Skeletal muscle satellite cell (primary cell): Measurements from ENCODE around the gene SLC35F1.

Experiments used
- H3K27me3 ChIP-seq: 2 replicates; pipeline ENCODE4 v1.7.0; 2013; ENCODE audit warnings: low read length; ENCODE audit not compliant: control insufficient read depth, insufficient read depth
- H3K36me3 ChIP-seq: 2 replicates; pipeline ENCODE4 v1.7.0; 2013; ENCODE audit warnings: mild to moderate bottlenecking, control low read depth, low read length; ENCODE audit not compliant: insufficient read depth
- H3K4me1 ChIP-seq: 2 replicates; pipeline ENCODE4 v1.7.0; 2013; ENCODE audit warnings: low read length; ENCODE audit not compliant: control insufficient read depth, insufficient read depth
- H3K4me2 ChIP-seq: 2 replicates; pipeline ENCODE4 v1.7.0; 2013; ENCODE audit warnings: mild to moderate bottlenecking, low read length
- H3K4me3 ChIP-seq: 2 replicates; pipeline ENCODE4 v1.7.0; 2013; ENCODE audit warnings: low read length
- H3K9ac ChIP-seq: 2 replicates; pipeline ENCODE4 v1.7.0; 2013; ENCODE audit warnings: mild to moderate bottlenecking, low read depth, low read length, moderate library complexity
- H3K9me3 ChIP-seq: replicated peaks from 2 replicates; pipeline ENCODE4 v1.7.0; 2013; ENCODE audit warnings: mild to moderate bottlenecking, control low read depth, low read length

The SLC35F1 gene

GRCh38 chr6:118203545-118203944 is 296.5 kb downstream of the SLC35F1 start:
- Histone ChIP-seq H3K9me3 (no peaks in the 10 kb centered on the region), H3K36me3 (no peaks in the 10 kb centered on the region), H3K9ac (no peak overlapping the region), H3K4me3 (no peak overlapping the region), H3K27me3 (no peaks in the 10 kb centered on the region), H3K4me2 (no peak overlapping the region), H3K4me1 (no peaks in the 10 kb centered on the region)

DNA sequence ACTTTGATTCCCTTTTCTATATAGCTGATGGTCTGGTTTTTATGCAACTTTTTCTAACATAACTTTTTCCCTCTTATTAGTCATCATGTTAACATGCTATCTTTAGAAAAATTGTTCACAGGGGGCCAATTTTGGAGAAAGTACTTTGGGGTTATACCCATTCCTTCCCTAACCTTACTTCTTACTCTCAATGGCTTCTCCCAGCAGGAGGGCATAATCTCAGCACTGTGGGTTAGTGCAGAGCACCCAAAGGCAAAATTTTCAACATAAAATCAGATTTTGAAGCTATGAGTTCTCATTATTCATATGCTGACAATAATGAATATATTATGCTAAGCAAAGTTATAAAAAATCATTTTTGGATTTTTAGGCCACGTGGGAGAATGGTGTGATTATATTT is 299.2 kb downstream of the SLC35F1 start:
- H3K27me3 ChIP-seq = no peaks in the 10 kb centered on the region
- H3K4me3 ChIP-seq = no peak overlapping the region
- H3K4me1 ChIP-seq = no peaks in the 10 kb centered on the region
- no peak overlapping the region for H3K9ac ChIP-seq
- no peaks in the 10 kb centered on the region for H3K9me3 ChIP-seq
- H3K4me2 ChIP-seq = no peak overlapping the region
- no peaks in the 10 kb centered on the region for H3K36me3 ChIP-seq

DNA sequence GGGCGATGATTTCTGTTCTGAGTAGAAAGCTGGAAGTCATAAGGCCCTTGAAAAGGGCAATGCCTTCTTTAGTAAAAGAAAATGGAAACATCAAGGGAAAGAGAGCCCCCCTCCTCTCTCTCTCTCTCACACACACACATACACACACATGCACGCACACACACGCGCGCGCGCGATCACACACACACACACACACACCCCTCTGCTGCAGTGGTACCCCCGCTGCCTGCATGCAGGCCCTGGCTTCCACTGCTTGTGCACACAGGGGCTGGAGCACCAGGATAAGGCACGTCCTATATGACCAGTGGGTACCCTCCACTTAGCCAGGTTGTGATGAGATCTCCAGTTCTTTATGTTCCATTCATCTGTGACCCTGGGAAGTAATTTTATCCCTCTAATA is 300.9 kb downstream of the SLC35F1 start:
- Histone ChIP-seq H3K9ac (no peak overlapping the region), H3K4me1 (no peaks in the 10 kb centered on the region), H3K9me3 (no peaks in the 10 kb centered on the region)

DNA sequence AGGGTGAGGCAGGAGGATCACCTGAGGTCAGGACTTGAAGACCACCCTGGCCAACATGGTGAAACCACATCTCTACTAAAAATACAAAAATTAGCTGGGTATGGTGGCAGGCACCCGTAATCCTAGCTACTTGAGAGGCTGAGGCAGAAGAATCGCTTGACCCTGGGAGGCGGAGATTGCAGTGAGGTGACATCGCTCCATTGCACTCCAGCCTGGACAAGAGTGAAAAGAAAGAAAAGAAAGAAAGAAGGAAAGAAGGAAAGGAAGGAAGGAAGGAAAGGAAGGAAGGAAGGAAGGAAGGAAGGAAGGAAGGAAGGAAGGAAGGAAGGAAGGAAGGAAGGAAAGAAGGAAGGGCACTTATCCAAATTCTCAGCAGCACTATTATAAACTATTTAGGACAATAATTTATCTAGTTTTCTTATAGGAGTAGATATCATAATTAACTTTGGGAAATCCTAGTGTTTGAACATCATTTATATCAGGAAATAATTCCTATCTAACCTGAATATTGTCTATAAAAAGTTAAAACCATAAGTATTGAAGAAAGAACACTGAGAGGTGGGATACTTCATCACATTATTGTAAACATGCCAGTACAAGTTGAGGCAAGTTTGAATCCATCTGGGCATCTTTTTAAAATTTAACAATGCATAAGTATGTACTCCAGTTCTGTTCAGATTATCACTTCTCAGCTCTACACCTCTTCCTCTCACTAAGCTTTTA is 305.5 kb downstream of the SLC35F1 start:
- H3K4me3 ChIP-seq = no peak overlapping the region
- no peak overlapping the region for H3K4me2 ChIP-seq
- no peaks in the 10 kb centered on the region for H3K4me1 ChIP-seq
- H3K9me3 ChIP-seq = no peaks in the 10 kb centered on the region
- no peaks in the 10 kb centered on the region for H3K27me3 ChIP-seq
- no peak overlapping the region for H3K9ac ChIP-seq
- no peaks in the 10 kb centered on the region for H3K36me3 ChIP-seq

More for the DNA sequence above, 300.9 kb downstream of the SLC35F1 start:
- Histone ChIP-seq H3K4me2 (no peak overlapping the region), H3K4me3 (no peak overlapping the region), H3K36me3 (no peaks in the 10 kb centered on the region), H3K27me3 (no peaks in the 10 kb centered on the region)

DNA sequence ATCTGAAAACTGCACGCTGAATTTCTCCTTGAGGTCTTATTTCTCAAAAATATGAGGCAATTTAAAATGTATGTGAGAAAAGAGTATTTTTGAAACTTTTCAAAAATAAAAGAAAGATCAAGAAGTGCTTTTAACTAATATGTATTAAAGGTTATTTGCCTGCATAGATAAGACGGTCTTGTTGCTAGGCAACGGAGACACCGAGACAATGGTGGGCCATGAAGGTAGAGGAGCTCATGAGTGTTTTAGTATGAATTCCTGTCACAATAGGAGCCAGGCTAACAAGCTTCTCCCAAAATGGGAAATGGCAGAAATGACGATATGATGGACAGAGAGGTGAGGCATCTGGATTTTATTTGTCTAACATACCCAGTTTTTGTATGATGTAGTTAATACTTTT is 308.2 kb downstream of the SLC35F1 start:
- Histone ChIP-seq H3K36me3 (no peaks in the 10 kb centered on the region), H3K9me3 (no peaks in the 10 kb centered on the region), H3K4me1 (no peaks in the 10 kb centered on the region), H3K4me3 (no peak overlapping the region), H3K27me3 (no peaks in the 10 kb centered on the region), H3K9ac (no peak overlapping the region), H3K4me2 (no peak overlapping the region)

DNA sequence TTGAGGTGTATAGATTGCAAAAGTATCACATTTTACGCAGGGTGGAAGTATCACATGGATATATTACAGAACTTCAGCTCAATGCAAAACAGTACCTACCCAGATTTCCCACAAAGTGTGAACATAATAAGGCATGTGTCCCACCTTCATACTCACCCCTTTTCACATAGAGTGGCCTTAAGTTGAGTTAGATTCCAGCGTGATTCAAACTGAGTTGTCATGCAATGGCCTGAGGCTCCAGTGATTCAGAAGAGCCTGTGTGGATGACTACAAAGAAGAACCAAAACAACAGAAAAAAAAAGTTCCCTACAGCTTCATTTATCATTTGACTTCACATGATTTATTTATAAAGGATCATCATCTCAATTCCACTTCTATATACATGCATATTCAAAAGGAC is 309.7 kb downstream of the SLC35F1 start:
- Histone ChIP-seq H3K4me1 (no peaks in the 10 kb centered on the region), H3K4me2 (no peak overlapping the region), H3K9me3 (no peaks in the 10 kb centered on the region), H3K9ac (no peak overlapping the region), H3K36me3 (no peaks in the 10 kb centered on the region), H3K27me3 (no peaks in the 10 kb centered on the region), H3K4me3 (no peak overlapping the region)

- no peaks in the 10 kb centered on the region for H3K9me3 ChIP-seq
- H3K4me2 ChIP-seq = no peak overlapping the region
- no peak overlapping the region for H3K9ac ChIP-seq
- no peak overlapping the region for H3K4me3 ChIP-seq
- no peaks in the 10 kb centered on the region for H3K36me3 ChIP-seq
- no peaks in the 10 kb centered on the region for H3K4me1 ChIP-seq
- H3K27me3 ChIP-seq = no peaks in the 10 kb centered on the region
Observed at GRCh38 chr6:118218156-118218555, 311.1 kb downstream of the SLC35F1 start.

- Histone ChIP-seq H3K27me3 (no peaks in the 10 kb centered on the region), H3K9ac (no peak overlapping the region), H3K36me3 (no peaks in the 10 kb centered on the region), H3K4me2 (no peak overlapping the region), H3K9me3 (no peaks in the 10 kb centered on the region), H3K4me3 (no peak overlapping the region), H3K4me1 (no peaks in the 10 kb centered on the region)
Observed at GRCh38 chr6:118220429-118221128, 313.5 kb downstream of the SLC35F1 start.

GRCh38 chr6:118223316-118223715 is 316.3 kb downstream of the SLC35F1 start:
- Histone ChIP-seq H3K9ac (no peak overlapping the region), H3K4me2 (no peak overlapping the region), H3K36me3 (no peaks in the 10 kb centered on the region), H3K4me1 (no peaks in the 10 kb centered on the region), H3K4me3 (no peak overlapping the region), H3K9me3 (no peaks in the 10 kb centered on the region), H3K27me3 (no peaks in the 10 kb centered on the region)

DNA sequence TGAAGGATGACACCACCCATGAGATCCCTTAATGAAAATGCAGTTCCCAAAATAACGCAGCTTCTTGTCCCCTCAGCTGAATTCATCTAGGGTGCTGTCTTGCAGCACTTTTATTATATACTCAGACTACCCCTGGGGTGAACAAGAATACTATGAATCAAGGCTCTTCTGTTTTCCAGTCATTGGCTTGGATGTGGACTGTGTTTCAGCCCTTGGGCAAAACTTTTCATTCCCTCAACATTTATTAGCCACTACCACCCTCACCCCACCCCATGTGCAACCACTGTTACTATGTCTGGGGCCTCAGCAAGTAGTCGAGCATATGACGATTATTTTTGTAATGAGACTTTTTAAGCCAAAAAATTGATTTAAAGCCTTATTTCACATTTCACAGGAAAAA is 321.8 kb downstream of the SLC35F1 start:
- no peak overlapping the region for H3K4me2 ChIP-seq
- H3K9ac ChIP-seq = no peak overlapping the region
- no peaks in the 10 kb centered on the region for H3K4me1 ChIP-seq

GRCh38 chr6:118240878-118241528 is 333.9 kb downstream of the SLC35F1 start:
- Histone ChIP-seq H3K4me3 (no peak overlapping the region), H3K9me3 (no peaks in the 10 kb centered on the region), H3K9ac (no peak overlapping the region)

More for the DNA sequence above, 321.8 kb downstream of the SLC35F1 start:
- Histone ChIP-seq H3K4me3 (no peak overlapping the region), H3K36me3 (no peaks in the 10 kb centered on the region), H3K27me3 (no peaks in the 10 kb centered on the region), H3K9me3 (no peaks in the 10 kb centered on the region)

More at GRCh38 chr6:118240878-118241528, 333.9 kb downstream of the SLC35F1 start:
- peaks cover 12% of the 10 kb centered on the region for H3K27me3 ChIP-seq
- no peak overlapping the region for H3K4me2 ChIP-seq
- no peaks in the 10 kb centered on the region for H3K4me1 ChIP-seq
- H3K36me3 ChIP-seq = no peaks in the 10 kb centered on the region
